Activated CD4-positive, alpha-beta T cell treated with anti-CD3 and anti-CD28 coated beads for 1 hour (primary cell): Measurements from ENCODE around the gene ORC1.

Source experiments
- DNase-seq: peaks from one replicate; pipeline ENCODE4 v3.0.0-alpha.2; 2020

The ORC1 gene

GRCh38 chr1:52341655-52342260, 62.5 kb downstream of the ORC1 start:
- no peak for DNase-seq

GRCh38 chr1:52337439-52337838, 66.8 kb downstream of the ORC1 start:
- no peak for DNase-seq

- no peak for DNase-seq
These were observed 69.2 kb downstream of the ORC1 start for GRCh38 chr1:52334906-52335528.

DNA sequence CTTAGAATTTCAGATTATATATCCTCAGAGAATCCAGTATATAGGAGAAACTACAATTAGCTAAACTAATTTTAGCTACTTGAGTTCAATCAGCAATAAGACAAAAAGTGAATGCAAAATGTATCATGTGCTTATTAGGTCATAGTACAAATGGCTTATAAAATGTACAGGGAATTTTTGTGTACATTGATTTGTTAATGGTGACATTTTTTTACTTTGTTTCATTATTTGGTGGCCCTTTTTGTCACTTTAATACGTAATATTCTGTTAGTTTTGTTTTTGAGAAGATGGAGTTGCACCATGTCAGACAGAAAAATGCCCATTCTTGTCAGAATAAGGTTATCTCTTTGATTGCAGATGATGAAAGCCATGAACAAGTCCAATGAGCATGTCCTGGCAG, 71.8 kb downstream of the ORC1 start:
- DNase-seq: no peak

DNA sequence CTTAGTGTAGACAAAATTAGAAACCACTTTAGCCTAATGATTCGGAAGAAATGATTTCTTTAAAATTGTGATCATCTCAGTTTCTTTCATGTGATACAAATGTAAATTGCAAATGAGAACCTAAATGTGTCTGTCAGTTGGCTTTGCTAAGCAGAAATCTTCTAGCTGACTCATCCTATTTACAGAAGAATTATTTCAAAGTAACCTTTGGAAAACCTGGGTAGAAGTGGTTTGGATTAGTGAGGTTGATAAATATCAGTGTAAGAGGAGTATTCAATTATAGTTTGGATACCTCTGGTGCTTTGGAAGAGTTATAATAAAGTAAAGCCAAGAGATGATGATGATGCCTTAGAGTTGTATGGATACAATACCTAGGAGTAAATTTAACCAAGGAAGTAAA, 75.6 kb downstream of the ORC1 start:
- DNase-seq: no peak

GRCh38 chr1:52325786-52326185, 78.4 kb downstream of the ORC1 start:
- no peak for DNase-seq

DNA sequence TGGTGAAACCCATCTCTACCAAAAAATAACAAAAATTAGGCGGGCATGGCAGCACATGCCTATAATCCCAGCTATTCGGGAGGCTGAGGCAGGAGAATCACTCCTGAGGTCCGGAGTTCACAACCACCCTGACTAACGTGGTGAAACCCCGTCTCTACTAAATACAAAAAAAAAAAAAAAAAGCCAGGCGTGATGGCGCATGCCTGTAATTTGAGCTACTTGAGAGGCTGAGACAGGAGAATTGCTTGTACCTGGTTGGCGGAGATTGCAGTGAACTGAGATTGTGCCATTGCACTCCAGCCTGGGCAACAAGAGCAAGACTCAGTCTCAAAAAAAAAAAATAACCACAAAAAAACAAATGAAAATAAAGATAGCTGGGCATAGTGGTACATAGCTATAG, 80.5 kb downstream of the ORC1 start:
- DNase-seq: no peak
